Measurements from ENCODE around the gene KDM4C.

The KDM4C gene

DNA sequence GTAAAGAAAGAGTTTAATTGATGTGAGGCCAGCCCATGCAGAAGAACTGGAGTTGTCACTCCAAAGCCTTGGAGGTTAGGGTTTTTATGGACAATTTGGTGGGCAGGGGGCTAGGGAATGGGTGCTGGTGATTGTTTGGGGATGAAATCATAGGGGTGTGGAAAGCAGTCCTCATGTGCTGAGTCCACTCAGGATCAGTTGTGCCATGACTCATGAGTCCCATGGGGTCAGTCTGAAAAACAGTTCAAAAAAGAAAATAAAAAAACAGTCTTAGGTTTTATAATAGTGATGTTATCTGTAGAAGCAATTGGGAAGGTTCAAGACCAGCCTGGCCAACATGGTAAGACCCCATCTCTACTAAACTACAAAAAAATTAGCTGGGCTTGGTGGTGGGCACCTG, 162.3 kb downstream of the KDM4C start:
- TF ChIP-seq ZBTB7A (IDR thresholded peaks at IDR 0.05; ENCODE audit: low read depth) (no peak), YY1 (IDR thresholded peaks at IDR 0.05; ENCODE audit: low read depth) (no peak), TEAD4 (IDR thresholded peaks at IDR 0.05) (no peak), RAD21 (IDR thresholded peaks at IDR 0.05; ENCODE audit: low read depth) (no peak), EGR1 (IDR thresholded peaks at IDR 0.05) (no peak), CEBPB (IDR thresholded peaks at IDR 0.05) (no peak), NFIC (IDR thresholded peaks at IDR 0.05) (no peak), TCF12 (IDR thresholded peaks at IDR 0.05; ENCODE audit: low read depth) (no peak)
- TF ChIP-seq, protein P1, sequence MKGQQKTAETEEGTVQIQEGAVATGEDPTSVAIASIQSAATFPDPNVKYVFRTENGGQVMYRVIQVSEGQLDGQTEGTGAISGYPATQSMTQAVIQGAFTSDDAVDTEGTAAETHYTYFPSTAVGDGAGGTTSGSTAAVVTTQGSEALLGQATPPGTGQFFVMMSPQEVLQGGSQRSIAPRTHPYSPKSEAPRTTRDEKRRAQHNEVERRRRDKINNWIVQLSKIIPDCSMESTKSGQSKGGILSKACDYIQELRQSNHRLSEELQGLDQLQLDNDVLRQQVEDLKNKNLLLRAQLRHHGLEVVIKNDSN (IDR thresholded peaks at IDR 0.05) = no peak

DNA sequence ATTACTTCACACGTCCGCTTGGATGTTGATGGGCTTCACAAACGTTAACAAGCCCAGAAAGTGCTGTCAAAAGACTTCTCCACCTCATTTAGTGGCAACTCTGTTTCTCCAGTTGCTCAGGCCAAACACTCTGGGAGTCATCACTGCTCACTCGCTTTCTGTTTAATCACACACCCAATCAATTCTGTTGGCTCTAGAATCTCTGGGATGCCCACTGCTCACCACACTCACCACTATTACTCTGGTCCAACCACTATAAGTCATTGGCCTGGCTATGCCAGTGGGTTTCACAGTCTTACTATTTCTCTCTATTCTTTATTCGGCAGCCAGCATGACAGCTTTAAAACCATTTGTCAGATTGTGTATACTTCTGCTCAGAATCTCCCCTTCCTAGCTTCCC, 163.5 kb downstream of the KDM4C start:
- TF ChIP-seq EP300 (IDR thresholded peaks at IDR 0.05; ENCODE audit: borderline replicate concordance) = no peak
- no peak for TF ChIP-seq YY1 (IDR thresholded peaks at IDR 0.05; ENCODE audit: low read depth)
- TF ChIP-seq CREB1 (IDR thresholded peaks at IDR 0.05; ENCODE audit: low read depth) = no peak
- no peak for TF ChIP-seq TAF1 (IDR thresholded peaks at IDR 0.05; ENCODE audit: low read depth)
- TF ChIP-seq MAX (IDR thresholded peaks at IDR 0.05) = no peak
- TF ChIP-seq RAD21 (IDR thresholded peaks at IDR 0.05; ENCODE audit: low read depth) = no peak
- TF ChIP-seq FOXM1 (IDR thresholded peaks at IDR 0.05; ENCODE audit: borderline replicate concordance, low read depth) = no peak
- TF ChIP-seq TCF12 (IDR thresholded peaks at IDR 0.05; ENCODE audit: low read depth) = no peak
- no peak for TF ChIP-seq CEBPB (IDR thresholded peaks at IDR 0.05)

- no peak for TF ChIP-seq MAX (IDR thresholded peaks at IDR 0.05)
- TF ChIP-seq CREB1 (IDR thresholded peaks at IDR 0.05; ENCODE audit: low read depth) = no peak
- TF ChIP-seq, protein P1 (IDR thresholded peaks at IDR 0.05) = no peak
- TF ChIP-seq EP300 (IDR thresholded peaks at IDR 0.05; ENCODE audit: borderline replicate concordance) = no peak
- no peak for TF ChIP-seq REST (IDR thresholded peaks at IDR 0.05; ENCODE audit: low read depth)
- no peak for TF ChIP-seq TEAD4 (IDR thresholded peaks at IDR 0.05)
- TF ChIP-seq YY1 (IDR thresholded peaks at IDR 0.05; ENCODE audit: low read depth) = no peak
- TF ChIP-seq RAD21 (IDR thresholded peaks at IDR 0.05; ENCODE audit: low read depth) = no peak
- no peak for TF ChIP-seq ZBTB7A (IDR thresholded peaks at IDR 0.05; ENCODE audit: low read depth)
- TF ChIP-seq EGR1 (IDR thresholded peaks at IDR 0.05) = no peak
- TF ChIP-seq FOXM1 (IDR thresholded peaks at IDR 0.05; ENCODE audit: borderline replicate concordance, low read depth) = no peak
- no peak for TF ChIP-seq TAF1 (IDR thresholded peaks at IDR 0.05; ENCODE audit: low read depth)
- no peak for TF ChIP-seq TCF12 (IDR thresholded peaks at IDR 0.05; ENCODE audit: low read depth)
- no peak for TF ChIP-seq NFIC (IDR thresholded peaks at IDR 0.05)
- no peak for TF ChIP-seq CEBPB (IDR thresholded peaks at IDR 0.05)
Measured at GRCh38 chr9:6922124-6922676, 164.4 kb downstream of the KDM4C start.

GRCh38 chr9:6922680-6923079, 164.9 kb downstream of the KDM4C start:
- no peak for TF ChIP-seq MAX (IDR thresholded peaks at IDR 0.05)
- TF ChIP-seq TCF12 (IDR thresholded peaks at IDR 0.05; ENCODE audit: low read depth) = no peak
- TF ChIP-seq ZBTB7A (IDR thresholded peaks at IDR 0.05; ENCODE audit: low read depth) = no peak
- no peak for TF ChIP-seq EGR1 (IDR thresholded peaks at IDR 0.05)
- TF ChIP-seq EP300 (IDR thresholded peaks at IDR 0.05; ENCODE audit: borderline replicate concordance) = no peak
- no peak for TF ChIP-seq REST (IDR thresholded peaks at IDR 0.05; ENCODE audit: low read depth)
- no peak for TF ChIP-seq YY1 (IDR thresholded peaks at IDR 0.05; ENCODE audit: low read depth)
- TF ChIP-seq RAD21 (IDR thresholded peaks at IDR 0.05; ENCODE audit: low read depth) = no peak
- no peak for TF ChIP-seq TAF1 (IDR thresholded peaks at IDR 0.05; ENCODE audit: low read depth)
- TF ChIP-seq CREB1 (IDR thresholded peaks at IDR 0.05; ENCODE audit: low read depth) = no peak

GRCh38 chr9:6923086-6923485, 165.3 kb downstream of the KDM4C start:
- TF ChIP-seq TAF1 (IDR thresholded peaks at IDR 0.05; ENCODE audit: low read depth) = no peak

DNA sequence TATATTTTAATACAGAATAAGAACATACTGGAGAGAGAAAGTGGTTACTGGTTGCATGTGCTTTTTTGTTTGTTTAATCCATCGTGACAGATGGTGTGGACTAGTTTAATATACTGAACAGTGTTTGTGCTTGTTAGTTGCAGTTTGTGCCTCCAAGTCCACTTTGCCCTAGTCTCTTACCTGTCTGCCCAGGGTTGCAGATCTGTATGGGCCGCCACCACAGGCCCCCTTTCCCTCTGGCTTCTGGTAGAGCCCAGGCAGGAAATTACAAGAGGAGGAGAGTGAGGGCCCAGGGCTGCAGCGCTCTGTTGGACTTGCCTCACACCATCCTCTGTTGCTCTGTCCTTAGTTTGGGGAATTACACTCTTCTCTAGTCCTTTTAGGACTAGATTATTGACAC, 166.4 kb downstream of the KDM4C start:
- TF ChIP-seq CEBPB (IDR thresholded peaks at IDR 0.05) (no peak), FOXM1 (IDR thresholded peaks at IDR 0.05; ENCODE audit: borderline replicate concordance, low read depth) (no peak), MAX (IDR thresholded peaks at IDR 0.05) (no peak), YY1 (IDR thresholded peaks at IDR 0.05; ENCODE audit: low read depth) (no peak), CREB1 (IDR thresholded peaks at IDR 0.05; ENCODE audit: low read depth) (no peak), ZBTB7A (IDR thresholded peaks at IDR 0.05; ENCODE audit: low read depth) (no peak), TEAD4 (IDR thresholded peaks at IDR 0.05) (no peak), REST (IDR thresholded peaks at IDR 0.05; ENCODE audit: low read depth) (no peak), EGR1 (IDR thresholded peaks at IDR 0.05) (no peak), TAF1 (IDR thresholded peaks at IDR 0.05; ENCODE audit: low read depth) (no peak), TCF12 (IDR thresholded peaks at IDR 0.05; ENCODE audit: low read depth) (no peak), EP300 (IDR thresholded peaks at IDR 0.05; ENCODE audit: borderline replicate concordance) (no peak)
